HUDEP-2 (cell line): ENCODE results near the gene EIF4E1B.
A peak's percentile ranks its signal among the peaks of the same experiment; 100 is the strongest.

Source experiments
- DNase-seq, 76 experiments: peaks; one replicate each; lab custom pipeline; 2025; ENCODE audit not compliant: unreplicated experiment in 76 of 76; lab: John Stamatoyannopoulos, UW

EIF4E1B gene

GRCh38 chr5:176603091-176603490 is 27.4 kb upstream of the EIF4E1B start:
- DNase-seq, result no peak

- DNase-seq, result no peak
These were observed 24.4 kb upstream of the EIF4E1B start for GRCh38 chr5:176606032-176606431.

GRCh38 chr5:176606875-176607274 is 23.6 kb upstream of the EIF4E1B start:
- no peak for DNase-seq

GRCh38 chr5:176608142-176608705 is 22.3 kb upstream of the EIF4E1B start:
- DNase-seq, result no peak

- no peak for DNase-seq
These were observed 21.3 kb upstream of the EIF4E1B start for GRCh38 chr5:176608937-176609723.

GRCh38 chr5:176609724-176610434 is 20.6 kb upstream of the EIF4E1B start, which contains the start of gene GPRIN1:
TSS of gene GPRIN1 (minus strand) at chr5:176610156. CDS start at chr5:176599834, 10,322 bp downstream.
- DNase-seq, result peak in 46 of 76 experiments; percentile 2 to 61 (median 30)

- DNase-seq, result peak in 1 of 76 experiments; percentile 17
These were observed 20.1 kb upstream of the EIF4E1B start for GRCh38 chr5:176610435-176610773.

GRCh38 chr5:176611435-176611834 is 19.0 kb upstream of the EIF4E1B start:
- DNase-seq, result peak in 64 of 76 experiments; percentile 4 to 75 (median 49)

- DNase-seq, result no peak
These were observed 18.5 kb upstream of the EIF4E1B start for GRCh38 chr5:176612008-176612407.

GRCh38 chr5:176612855-176613254 is 17.6 kb upstream of the EIF4E1B start:
- no peak for DNase-seq

- peak in 1 of 76 experiments; percentile 11 for DNase-seq
These were observed 15.5 kb upstream of the EIF4E1B start for GRCh38 chr5:176614805-176615478.

GRCh38 chr5:176616511-176616910 is 14.0 kb upstream of the EIF4E1B start:
- DNase-seq, result no peak

GRCh38 chr5:176618783-176619182 is 11.7 kb upstream of the EIF4E1B start:
- DNase-seq, result no peak

- peak in 75 of 76 experiments; percentile 13 to 97 (median 88) for DNase-seq
These were observed 11.3 kb upstream of the EIF4E1B start for GRCh38 chr5:176619203-176619568.

GRCh38 chr5:176619569-176620332 is 10.7 kb upstream of the EIF4E1B start:
- DNase-seq, result no peak

GRCh38 chr5:176620333-176620981 is 10.0 kb upstream of the EIF4E1B start:
- DNase-seq, result peak in 22 of 76 experiments; percentile 6 to 52 (median 24)

- peak in 19 of 76 experiments; percentile 9 to 58 (median 33) for DNase-seq
These were observed 8.8 kb upstream of the EIF4E1B start for GRCh38 chr5:176621661-176622079.

- no peak for DNase-seq
These were observed 6.3 kb upstream of the EIF4E1B start for GRCh38 chr5:176624142-176624541.

GRCh38 chr5:176624938-176625337 is 5.5 kb upstream of the EIF4E1B start:
- DNase-seq, result no peak

GRCh38 chr5:176625512-176625911 is 5.0 kb upstream of the EIF4E1B start:
- no peak for DNase-seq
